ENCODE measurements around the gene MAN2A1. TPM values are rescaled to one million over a fixed set of nuclear protein-coding genes. Genes with fewer than 3 reads are reported as not detected.

The MAN2A1 gene
- total RNA-seq, 4 donors from 2014 or later = 37.0 to 45.9 (median 39.8) TPM

DNA sequence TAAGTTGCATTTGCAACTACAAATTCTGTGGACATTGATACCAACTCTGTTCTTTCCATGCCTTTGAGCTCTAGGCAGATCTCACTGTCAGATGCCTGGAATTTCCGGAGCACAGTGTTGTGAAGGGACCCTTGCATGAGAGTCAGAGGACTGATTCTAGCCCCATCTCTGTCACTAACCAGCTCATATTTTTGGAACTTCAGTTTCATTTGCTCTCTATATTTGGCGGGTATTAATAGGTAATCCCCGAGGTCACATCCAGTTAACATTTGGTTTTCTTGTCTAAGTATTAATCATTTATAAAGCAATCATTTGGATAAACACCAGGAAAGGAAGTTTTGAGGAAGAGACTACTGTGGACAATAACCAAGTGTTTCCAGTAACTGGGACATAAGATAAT lies 115.7 kb downstream of the MAN2A1 start:
- Histone ChIP-seq H3K36me3 (peaks cover 40% of the 10 kb centered on the region), H3K4me1 (no peaks in the 10 kb centered on the region), H3K9me3 (no peaks in the 10 kb centered on the region), H3K27me3 (no peaks in the 10 kb centered on the region), H3K4me3 (no peak overlapping the region), H3K27ac (no peak overlapping the region)
- DNase-seq (ENCODE audit: low spot score in 2 of 2) = no peak
- no peak for TF ChIP-seq POLR2AphosphoS5 (IDR thresholded peaks at IDR 0.05)
- no peak for TF ChIP-seq EP300 (IDR thresholded peaks at IDR 0.05)
- no peak for TF ChIP-seq POLR2A (IDR thresholded peaks at IDR 0.05)
- no peak for TF ChIP-seq CTCF (IDR thresholded peaks at IDR 0.05)
- 79% methylated on average over 3 of the region's 3 CpGs for WGBS

DNA sequence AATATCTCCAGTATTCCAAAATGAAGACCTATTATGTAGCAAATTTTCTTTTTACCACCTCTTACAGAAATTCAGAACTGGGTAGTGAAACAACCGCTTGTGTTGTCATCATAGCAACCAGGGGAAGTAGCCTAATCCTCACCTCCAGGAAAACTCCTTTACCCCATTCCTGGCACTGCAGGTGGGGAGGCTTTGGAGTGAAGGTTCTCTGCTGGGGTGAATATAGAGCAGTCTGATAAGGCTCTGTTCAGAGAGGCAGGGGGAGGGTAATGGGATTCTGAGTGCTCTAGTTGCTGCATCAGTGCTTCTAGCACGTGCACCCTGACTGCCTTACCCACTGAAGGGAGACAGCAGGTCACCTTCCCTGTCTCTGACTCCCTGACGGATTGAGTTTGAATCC lies 116.2 kb downstream of the MAN2A1 start:
- no peaks in the 10 kb centered on the region for H3K9me3 ChIP-seq
- H3K4me1 ChIP-seq = no peaks in the 10 kb centered on the region
- no peak for TF ChIP-seq POLR2AphosphoS5 (IDR thresholded peaks at IDR 0.05)
- no peak overlapping the region for H3K27ac ChIP-seq
- no peak for DNase-seq (ENCODE audit: low spot score in 2 of 2)
- H3K36me3 ChIP-seq = peaks cover 40% of the 10 kb centered on the region
- H3K4me3 ChIP-seq = no peak overlapping the region
- no peaks in the 10 kb centered on the region for H3K27me3 ChIP-seq
- WGBS = 86% methylated on average over 3 of the region's 3 CpGs

DNA sequence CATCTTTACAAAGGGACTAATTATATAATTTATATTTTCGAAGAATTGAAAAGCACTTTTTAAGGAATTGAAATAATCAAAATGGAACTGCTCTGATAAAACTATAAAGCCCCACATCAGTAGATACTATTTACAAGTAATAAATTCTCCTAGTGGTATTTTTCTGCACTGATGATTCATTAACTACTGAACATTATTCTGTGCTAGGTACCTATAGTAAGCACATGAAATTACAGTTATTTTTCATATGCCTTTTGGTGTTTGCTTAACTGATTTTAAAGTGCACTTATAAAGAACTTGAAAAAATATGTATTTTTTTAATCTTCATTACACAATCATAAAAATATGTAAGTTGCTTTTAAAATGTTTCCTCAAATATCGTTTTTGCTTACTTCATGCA lies 123.0 kb downstream of the MAN2A1 start:
- 84% methylated on average over 2 of the region's 2 CpGs for WGBS
- no peaks in the 10 kb centered on the region for H3K27me3 ChIP-seq
- no peaks in the 10 kb centered on the region for H3K4me1 ChIP-seq
- no peak for DNase-seq (ENCODE audit: low spot score in 2 of 2)
- H3K27ac ChIP-seq = no peak overlapping the region
- H3K9me3 ChIP-seq = no peaks in the 10 kb centered on the region
- no peak overlapping the region for H3K4me3 ChIP-seq
- H3K36me3 ChIP-seq = peaks cover 30% of the 10 kb centered on the region
- no peak for TF ChIP-seq POLR2AphosphoS5 (IDR thresholded peaks at IDR 0.05)
- TF ChIP-seq EP300 (IDR thresholded peaks at IDR 0.05) = no peak
- no peak for TF ChIP-seq CTCF (IDR thresholded peaks at IDR 0.05)
- TF ChIP-seq POLR2A (IDR thresholded peaks at IDR 0.05) = no peak

- DNase-seq (ENCODE audit: low spot score in 2 of 2) = no peak
- WGBS = 96% methylated on average over 1 of the region's 1 CpG
- H3K27me3 ChIP-seq = no peaks in the 10 kb centered on the region
- no peaks in the 10 kb centered on the region for H3K4me1 ChIP-seq
- no peak overlapping the region for H3K4me3 ChIP-seq
- H3K9me3 ChIP-seq = no peaks in the 10 kb centered on the region
- peaks cover 33% of the 10 kb centered on the region for H3K36me3 ChIP-seq
- H3K27ac ChIP-seq = no peak overlapping the region
- no peak for TF ChIP-seq POLR2AphosphoS5 (IDR thresholded peaks at IDR 0.05)
- no peak for TF ChIP-seq EP300 (IDR thresholded peaks at IDR 0.05)
- TF ChIP-seq POLR2A (IDR thresholded peaks at IDR 0.05) = no peak
- no peak for TF ChIP-seq CTCF (IDR thresholded peaks at IDR 0.05)
These were observed 127.0 kb downstream of the MAN2A1 start for GRCh38 chr5:109816732-109817131.

- Histone ChIP-seq H3K4me3 (no peak overlapping the region), H3K36me3 (peaks cover 30% of the 10 kb centered on the region), H3K4me1 (no peaks in the 10 kb centered on the region), H3K9me3 (no peaks in the 10 kb centered on the region), H3K27ac (no peak overlapping the region), H3K27me3 (no peaks in the 10 kb centered on the region)
- TF ChIP-seq EP300 (IDR thresholded peaks at IDR 0.05) (no peak), CTCF (IDR thresholded peaks at IDR 0.05) (no peak), POLR2AphosphoS5 (IDR thresholded peaks at IDR 0.05) (no peak), POLR2A (IDR thresholded peaks at IDR 0.05) (no peak)
- DNase-seq (ENCODE audit: low spot score in 2 of 2) = no peak
- 43% methylated on average over 2 of the region's 2 CpGs for WGBS
These were observed 130.2 kb downstream of the MAN2A1 start for GRCh38 chr5:109819878-109820277.

DNA sequence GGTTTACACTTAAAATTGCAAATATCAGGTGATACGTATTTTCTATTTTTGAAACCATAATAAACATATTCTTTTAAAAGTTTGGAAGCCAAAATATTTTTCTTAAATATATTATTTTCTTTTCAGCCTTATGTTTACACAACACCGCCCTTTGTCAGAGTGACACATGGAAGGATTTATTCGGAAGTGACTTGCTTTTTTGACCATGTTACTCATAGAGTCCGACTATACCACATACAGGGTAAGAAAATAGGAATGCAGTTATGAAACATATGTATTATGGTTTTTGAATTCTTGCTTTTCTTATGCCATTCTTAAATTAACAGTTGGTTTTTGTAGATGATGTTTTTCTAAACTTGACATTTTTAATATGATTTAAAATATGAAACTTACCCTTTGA lies 133.9 kb downstream of the MAN2A1 start:
- H3K36me3 ChIP-seq = peaks cover 24% of the 10 kb centered on the region
- 96% methylated on average over 4 of the region's 4 CpGs for WGBS
- no peaks in the 10 kb centered on the region for H3K27me3 ChIP-seq

More for the DNA sequence above, 133.9 kb downstream of the MAN2A1 start:
- TF ChIP-seq CTCF (IDR thresholded peaks at IDR 0.05) (no peak), POLR2A (IDR thresholded peaks at IDR 0.05) (no peak), POLR2AphosphoS5 (IDR thresholded peaks at IDR 0.05) (no peak), EP300 (IDR thresholded peaks at IDR 0.05) (no peak)
- no peak for DNase-seq (ENCODE audit: low spot score in 2 of 2)
- no peak overlapping the region for H3K27ac ChIP-seq
- no peaks in the 10 kb centered on the region for H3K4me1 ChIP-seq
- no peak overlapping the region for H3K4me3 ChIP-seq
- H3K9me3 ChIP-seq = no peaks in the 10 kb centered on the region
